HG02938 (cell line): ENCODE results near the gene CAMKMT.

Experiments used
- ATAC-seq: cut with Tn5 transposase; IDR thresholded peaks from one replicate; pipeline ENCODE4 v1.9.1; 2021; ENCODE audit warnings: mild to moderate bottlenecking, moderate library complexity; ENCODE audit not compliant: unreplicated experiment

Gene CAMKMT

GRCh38 chr2:44766220-44766619, 404.5 kb downstream of the CAMKMT start:
- no peak for ATAC-seq

GRCh38 chr2:44766777-44767176, 405.0 kb downstream of the CAMKMT start:
- ATAC-seq: no peak

GRCh38 chr2:44767691-44768090, 405.9 kb downstream of the CAMKMT start:
- no peak for ATAC-seq

GRCh38 chr2:44768438-44769236, 406.9 kb downstream of the CAMKMT start:
- ATAC-seq: no peak

- ATAC-seq: no peak
These were observed 407.7 kb downstream of the CAMKMT start for GRCh38 chr2:44769349-44770011.

- ATAC-seq: no peak
These were observed 408.8 kb downstream of the CAMKMT start for GRCh38 chr2:44770221-44771195.

GRCh38 chr2:44771522-44771921, 409.8 kb downstream of the CAMKMT start:
- no peak for ATAC-seq

GRCh38 chr2:44772131-44772530, 410.4 kb downstream of the CAMKMT start:
- ATAC-seq: no peak

GRCh38 chr2:44772669-44773378, 411.1 kb downstream of the CAMKMT start:
- ATAC-seq: no peak

GRCh38 chr2:44774826-44775492, 413.2 kb downstream of the CAMKMT start:
- ATAC-seq: no peak

- no peak for ATAC-seq
These were observed 415.3 kb downstream of the CAMKMT start for GRCh38 chr2:44777036-44777435.

- no peak for ATAC-seq
These were observed 415.8 kb downstream of the CAMKMT start for GRCh38 chr2:44777537-44777936.

GRCh38 chr2:44778221-44778654, 416.5 kb downstream of the CAMKMT start:
- peak; percentile 34 for ATAC-seq

GRCh38 chr2:44778671-44779476, 417.1 kb downstream of the CAMKMT start:
- peak; percentile 97 for ATAC-seq

- no peak for ATAC-seq
These were observed 418.0 kb downstream of the CAMKMT start for GRCh38 chr2:44779793-44780192.

- no peak for ATAC-seq
These were observed 418.7 kb downstream of the CAMKMT start for GRCh38 chr2:44780406-44780805.

- ATAC-seq: no peak
These were observed 423.7 kb downstream of the CAMKMT start for GRCh38 chr2:44785433-44785832.

GRCh38 chr2:44786045-44786816, 424.5 kb downstream of the CAMKMT start:
- ATAC-seq: no peak
